ENCODE results near the gene PYHIN1. TPM values are rescaled to one million over a fixed set of nuclear protein-coding genes. Genes with fewer than 3 reads are reported as not detected.

PYHIN1 gene
- total RNA-seq, 1 experiment from 2014 or later = not detected

Other genes with a start within 250 kb of the PYHIN1 start
- gene SPTA1, start 244.8 kb upstream of the PYHIN1 start, total RNA-seq (2014; rRNA removed; shearing (Covaris generic); ENCODE audit: low replicate concordance) = not detected in 2 replicates
- not detected in 2 replicates for gene OR6K2, start 230.9 kb upstream of the PYHIN1 start, total RNA-seq (2014; rRNA removed; shearing (Covaris generic); ENCODE audit: low replicate concordance)
- gene OR6K3, start 210.8 kb upstream of the PYHIN1 start, total RNA-seq (2014; rRNA removed; shearing (Covaris generic); ENCODE audit: low replicate concordance) = not detected in 2 replicates
- not detected in 2 replicates for gene OR6K6, start 176.8 kb upstream of the PYHIN1 start, total RNA-seq (2014; rRNA removed; shearing (Covaris generic); ENCODE audit: low replicate concordance)
- gene OR6N1, start 159.4 kb upstream of the PYHIN1 start, total RNA-seq (2014; rRNA removed; shearing (Covaris generic); ENCODE audit: low replicate concordance) = not detected in 2 replicates
- gene OR6N2, start 150.3 kb upstream of the PYHIN1 start, total RNA-seq (2014; rRNA removed; shearing (Covaris generic); ENCODE audit: low replicate concordance) = not detected in 2 replicates
- not detected in 2 replicates for gene MNDA, start 100.2 kb upstream of the PYHIN1 start, total RNA-seq (2014; rRNA removed; shearing (Covaris generic); ENCODE audit: low replicate concordance)
- 33.8 and 35.7 TPM in 2 replicates for gene IFI16, start 78.4 kb downstream of the PYHIN1 start, total RNA-seq (2014; rRNA removed; shearing (Covaris generic); ENCODE audit: low replicate concordance)
- gene AIM2, start 145.2 kb downstream of the PYHIN1 start, total RNA-seq (2014; rRNA removed; shearing (Covaris generic); ENCODE audit: low replicate concordance) = not detected in 2 replicates
- not detected in 2 replicates for gene CADM3, start 240.1 kb downstream of the PYHIN1 start, total RNA-seq (2014; rRNA removed; shearing (Covaris generic); ENCODE audit: low replicate concordance)

Measured in MG63 (cell line).